Measurements from ENCODE around the gene JAM2.

DNA sequence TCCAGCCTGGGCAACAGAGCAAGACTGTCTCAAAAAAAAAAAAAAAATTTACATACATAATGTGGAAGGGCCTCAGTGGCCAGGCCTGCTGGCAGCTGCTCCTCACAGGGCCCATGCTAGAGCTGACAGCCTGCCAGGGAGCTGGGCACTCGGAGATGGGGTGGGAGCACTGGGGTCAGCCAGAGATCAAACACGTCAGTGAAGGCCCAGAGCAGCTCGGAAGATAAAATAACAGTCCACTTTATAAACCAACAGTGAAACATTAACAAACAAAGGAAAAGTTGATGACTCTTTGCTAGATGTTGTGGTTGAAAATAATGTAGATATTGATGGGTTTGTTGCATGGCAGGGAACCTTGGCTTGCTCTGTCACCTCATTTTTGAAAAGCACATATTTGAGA lies 52.9 kb downstream of the JAM2 start:
- TF ChIP-seq, protein P1, sequence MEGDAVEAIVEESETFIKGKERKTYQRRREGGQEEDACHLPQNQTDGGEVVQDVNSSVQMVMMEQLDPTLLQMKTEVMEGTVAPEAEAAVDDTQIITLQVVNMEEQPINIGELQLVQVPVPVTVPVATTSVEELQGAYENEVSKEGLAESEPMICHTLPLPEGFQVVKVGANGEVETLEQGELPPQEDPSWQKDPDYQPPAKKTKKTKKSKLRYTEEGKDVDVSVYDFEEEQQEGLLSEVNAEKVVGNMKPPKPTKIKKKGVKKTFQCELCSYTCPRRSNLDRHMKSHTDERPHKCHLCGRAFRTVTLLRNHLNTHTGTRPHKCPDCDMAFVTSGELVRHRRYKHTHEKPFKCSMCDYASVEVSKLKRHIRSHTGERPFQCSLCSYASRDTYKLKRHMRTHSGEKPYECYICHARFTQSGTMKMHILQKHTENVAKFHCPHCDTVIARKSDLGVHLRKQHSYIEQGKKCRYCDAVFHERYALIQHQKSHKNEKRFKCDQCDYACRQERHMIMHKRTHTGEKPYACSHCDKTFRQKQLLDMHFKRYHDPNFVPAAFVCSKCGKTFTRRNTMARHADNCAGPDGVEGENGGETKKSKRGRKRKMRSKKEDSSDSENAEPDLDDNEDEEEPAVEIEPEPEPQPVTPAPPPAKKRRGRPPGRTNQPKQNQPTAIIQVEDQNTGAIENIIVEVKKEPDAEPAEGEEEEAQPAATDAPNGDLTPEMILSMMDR (conservative IDR thresholded peaks at IDR 0.05; ENCODE audit: low read depth, low read length) = no peak
- no peak for TF ChIP-seq EZH2 (IDR thresholded peaks at IDR 0.05; ENCODE audit: borderline replicate concordance, low read depth, low read length, poor library complexity, severe bottlenecking)

Measured in A673 (cell line).